Endothelial cell of umbilical vein (primary cell): ENCODE data around the gene C10orf67. TPM values are rescaled to one million over a fixed set of nuclear protein-coding genes. Genes with fewer than 3 reads are reported as not detected.

Source experiments
- BruUV-seq: library from RNA; stranded (reverse); fragments of 400-500 nt; replicated peaks from 2 replicates; lab custom pipeline; 2021; lab: Mats Ljungman, UMichigan
- CTCF ChIA-PET: fragments of 300-600, 350-600 bp; sonication (Branson Sonifier 250); formaldehyde crosslinking; loops from one replicate; lab custom pipeline; 2021; ENCODE audit warnings: antibody characterized with exemption, inconsistent platforms; lab: Charles Lee
- POLR2A ChIA-PET: fragments of 300-600, 350-600 bp; sonication (Branson Sonifier 250); formaldehyde crosslinking; loops from one replicate; lab custom pipeline; 2021; ENCODE audit warnings: antibody characterized with exemption, inconsistent platforms; lab: Charles Lee
- DNase-seq: peaks from one replicate; pipeline ENCODE4 v3.0.0-alpha.2; 2011; ENCODE audit warnings: low read depth, low spot score
- FAIRE-seq: peaks from 2 replicates; lab custom pipeline; 2011; peaks lifted over from hg19 to GRCh38; lab: Jason Lieb, UNC
- H2AFZ ChIP-seq: 2 replicates; pipeline ENCODE4 v1.6.0; 2012; ENCODE audit warnings: low read depth, low read length, control low read depth, inconsistent platforms
- H3K27ac ChIP-seq: 2 replicates; pipeline ENCODE4 v1.5.1; 2011; ENCODE audit warnings: low read depth, mild to moderate bottlenecking, control low read depth, low read length, moderate library complexity; ENCODE audit not compliant: insufficient read depth
- H3K27me3 ChIP-seq, 2 experiments: 2 replicates each; pipeline versions ENCODE4 v1.6.0 to v1.6.1; 2011; ENCODE audit warnings: low read length in 2 of 2, mixed read lengths in 1 of 2; ENCODE audit not compliant: control insufficient read depth in 2 of 2, insufficient read depth in 2 of 2
- H3K36me3 ChIP-seq, 2 experiments: 2 replicates in 1 of 2; 3 replicates in 1 of 2; pipeline ENCODE4 v1.5.1; 2011; ENCODE audit warnings: low read length in 2 of 2, mild to moderate bottlenecking in 1 of 2, moderate library complexity in 1 of 2; ENCODE audit not compliant: control insufficient read depth in 2 of 2, insufficient read depth in 2 of 2; ENCODE audit errors: extremely low read depth in 1 of 2
- H3K4me1 ChIP-seq: 3 replicates; pipeline ENCODE4 v1.5.1; 2011; ENCODE audit warnings: mild to moderate bottlenecking, low read length; ENCODE audit not compliant: control insufficient read depth, insufficient read depth; ENCODE audit errors: extremely low read depth
- H3K4me2 ChIP-seq: 2 replicates; pipeline ENCODE4 v1.6.1; 2011; ENCODE audit warnings: low read length, control low read depth, mixed read lengths; ENCODE audit not compliant: insufficient read depth
- H3K4me3 ChIP-seq, 3 experiments: fragments of 200-600 bp in 1 of 3; sonication (generic), shearing (Covaris generic) in 1 of 3; replicated peaks in 1 of 3; 2 replicates each; pipeline ENCODE4 v1.5.1; 2011 to 2016; ENCODE audit warnings: control low read depth in 3 of 3, low read length in 3 of 3, mild to moderate bottlenecking in 2 of 3, inconsistent platforms in 1 of 3, low read depth in 1 of 3, moderate library complexity in 1 of 3; ENCODE audit not compliant: insufficient read depth in 1 of 3
- H3K79me2 ChIP-seq: 2 replicates; pipeline ENCODE4 v1.6.0; 2012; ENCODE audit warnings: low read length, inconsistent platforms; ENCODE audit not compliant: control insufficient read depth, insufficient read depth
- H3K9ac ChIP-seq: replicated peaks from 2 replicates; pipeline ENCODE3; 2011; ENCODE audit warnings: low read length, control low read depth; ENCODE audit not compliant: insufficient read depth; ENCODE audit errors: extremely low read depth
- H3K9me1 ChIP-seq: replicated peaks from 3 replicates; pipeline ENCODE4 v1.6.0; 2011; ENCODE audit warnings: mild to moderate bottlenecking, low read length; ENCODE audit not compliant: control insufficient read depth, insufficient read depth; ENCODE audit errors: extremely low read depth
- H3K9me3 ChIP-seq: replicated peaks from 2 replicates; pipeline ENCODE4 v1.5.1; 2012; ENCODE audit warnings: low read length, inconsistent platforms; ENCODE audit not compliant: control insufficient read depth, insufficient read depth
- H4K20me1 ChIP-seq: replicated peaks from 2 replicates; pipeline ENCODE3; 2011; ENCODE audit warnings: mild to moderate bottlenecking, low read length; ENCODE audit not compliant: control insufficient read depth, insufficient read depth; ENCODE audit errors: extremely low read depth
- EZH2 ChIP-seq: IDR thresholded peaks from 2 replicates; pipeline ENCODE4 v1.6.1; 2012; ENCODE audit warnings: borderline replicate concordance, low read depth, mild to moderate bottlenecking, moderate library complexity, low read length, inconsistent platforms; ENCODE audit not compliant: severe bottlenecking
- FOS ChIP-seq: IDR thresholded peaks from 2 replicates; pipeline ENCODE4 v1.6.1; 2011; ENCODE audit warnings: mild to moderate bottlenecking, low read length, moderate library complexity, borderline replicate concordance; ENCODE audit not compliant: insufficient read depth
- JUN ChIP-seq: IDR thresholded peaks from 2 replicates; pipeline ENCODE4 v1.6.1; 2011; ENCODE audit warnings: borderline replicate concordance, low read depth; ENCODE audit not compliant: insufficient read length, insufficient read depth
- MYC ChIP-seq: IDR thresholded peaks from one replicate; pipeline ENCODE4 v1.6.1; 2011; ENCODE audit warnings: mild to moderate bottlenecking, low read depth, low read length
- dilution Hi-C: fragments of 300-500 bp; cut with MboI; formaldehyde crosslinking; loops from one replicate; pipeline ENCODE4 v1.15.0; 2019; ENCODE audit warnings: low sequenced_read_pairs; ENCODE audit not compliant: extremely low pct_ligation_motif_present
- intact Hi-C: fragments of 100-400 bp; cut with micrococcal nuclease; formaldehyde crosslinking; loops from one replicate; pipeline ENCODE4 v1.10.0; 2022
- polyA plus RNA-seq, 4 experiments: library from polyadenylated mRNA; depleted of rRNA in 3 of 4; stranded (reverse) in 3 of 4; unstranded in 1 of 4; fragments of >200 nt; gene quantifications; 2 replicates each; pipeline versions ENCODE4 v1.2.1 to v1.2.3, GENCODE V29; 2011 to 2012; ENCODE audit warnings: missing spikeins in 1 of 4
- total RNA-seq: library from RNA; stranded (reverse); gene quantifications from 2 replicates; pipeline ENCODE4 v1.2.3, GENCODE V29; 2021
- TF ChIP-seq, protein P1 (sequence below): IDR thresholded peaks from 2 replicates; pipeline ENCODE4 v1.6.1; 2011; ENCODE audit not compliant: insufficient read depth, insufficient read length
- TF ChIP-seq, protein P2 (sequence below), 2 donors: IDR thresholded peaks; 1 replicate in 1 of 2; 2 replicates in 1 of 2; pipeline ENCODE4 v1.5.1; 2011; ENCODE audit warnings: low read length in 2 of 2, mild to moderate bottlenecking in 2 of 2, moderate library complexity in 2 of 2, control low read depth in 1 of 2, inconsistent platforms in 1 of 2, low read depth in 1 of 2; ENCODE audit not compliant: insufficient read depth in 1 of 2; ENCODE audit errors: extremely low read depth in 1 of 2

C10orf67 gene
- total and polyA plus RNA-seq, 2 donors (not counting 3 experiments of a cell fraction or from before 2014, with no cell fraction given): not detected

DNA sequence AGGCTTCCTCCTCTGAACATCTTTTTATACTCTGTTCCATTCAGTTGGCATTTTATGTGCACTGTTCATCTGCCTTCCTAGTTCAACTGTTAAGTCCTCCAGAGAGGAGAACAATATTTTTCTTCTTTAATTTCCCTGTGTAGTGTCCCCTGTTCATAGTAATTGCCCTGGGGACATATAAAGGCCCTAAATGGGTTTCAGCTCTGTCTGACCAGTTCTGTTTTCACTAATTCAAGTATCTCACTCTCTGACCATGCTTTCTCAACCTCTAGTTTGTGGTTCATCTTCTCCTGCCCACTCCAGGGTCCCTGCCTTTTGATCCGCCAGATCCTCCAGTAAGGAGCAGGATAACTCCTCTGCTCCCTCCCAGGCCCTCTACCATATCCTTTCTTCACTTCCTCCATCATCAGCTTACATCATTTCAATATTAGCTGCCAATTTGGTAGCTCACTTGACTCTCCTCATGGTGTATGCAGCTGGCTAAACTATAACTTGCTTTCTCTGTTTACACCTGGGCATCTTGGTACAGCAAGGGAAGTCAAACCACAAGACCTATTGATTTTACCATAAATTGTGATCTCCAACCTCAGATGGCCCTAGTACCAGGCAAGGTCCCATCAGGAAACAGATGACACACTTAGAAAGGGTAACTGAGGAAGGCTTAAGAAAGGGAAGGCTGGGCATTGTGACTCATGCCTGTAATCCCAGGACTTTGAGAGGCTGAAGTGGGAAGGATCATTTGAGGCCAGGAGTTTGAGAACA, 17.7 kb upstream of the C10orf67 start:
- Histone ChIP-seq H3K27ac (no peak overlapping the region), H2AFZ (no peak overlapping the region), H3K36me3 (no peaks in the 10 kb centered on the region), H3K9me3 (no peaks in the 10 kb centered on the region), H4K20me1 (no peaks in the 10 kb centered on the region), H3K27me3 (no peaks in the 10 kb centered on the region), H3K4me2 (no peak overlapping the region), H3K4me3 (no peak overlapping the region), H3K9me1 (no peaks in the 10 kb centered on the region), H3K4me1 (no peaks in the 10 kb centered on the region), H3K9ac (no peak overlapping the region), H3K79me2 (no peaks in the 10 kb centered on the region)
- TF ChIP-seq JUN (no peak), MYC (no peak), EZH2 (no peak), FOS (no peak)
- TF ChIP-seq, protein P1, sequence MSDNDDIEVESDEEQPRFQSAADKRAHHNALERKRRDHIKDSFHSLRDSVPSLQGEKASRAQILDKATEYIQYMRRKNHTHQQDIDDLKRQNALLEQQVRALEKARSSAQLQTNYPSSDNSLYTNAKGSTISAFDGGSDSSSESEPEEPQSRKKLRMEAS: no peak
- TF ChIP-seq, protein P2, sequence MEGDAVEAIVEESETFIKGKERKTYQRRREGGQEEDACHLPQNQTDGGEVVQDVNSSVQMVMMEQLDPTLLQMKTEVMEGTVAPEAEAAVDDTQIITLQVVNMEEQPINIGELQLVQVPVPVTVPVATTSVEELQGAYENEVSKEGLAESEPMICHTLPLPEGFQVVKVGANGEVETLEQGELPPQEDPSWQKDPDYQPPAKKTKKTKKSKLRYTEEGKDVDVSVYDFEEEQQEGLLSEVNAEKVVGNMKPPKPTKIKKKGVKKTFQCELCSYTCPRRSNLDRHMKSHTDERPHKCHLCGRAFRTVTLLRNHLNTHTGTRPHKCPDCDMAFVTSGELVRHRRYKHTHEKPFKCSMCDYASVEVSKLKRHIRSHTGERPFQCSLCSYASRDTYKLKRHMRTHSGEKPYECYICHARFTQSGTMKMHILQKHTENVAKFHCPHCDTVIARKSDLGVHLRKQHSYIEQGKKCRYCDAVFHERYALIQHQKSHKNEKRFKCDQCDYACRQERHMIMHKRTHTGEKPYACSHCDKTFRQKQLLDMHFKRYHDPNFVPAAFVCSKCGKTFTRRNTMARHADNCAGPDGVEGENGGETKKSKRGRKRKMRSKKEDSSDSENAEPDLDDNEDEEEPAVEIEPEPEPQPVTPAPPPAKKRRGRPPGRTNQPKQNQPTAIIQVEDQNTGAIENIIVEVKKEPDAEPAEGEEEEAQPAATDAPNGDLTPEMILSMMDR (IDR thresholded peaks at IDR 0.05; ENCODE audit: extremely low read depth in 1 of 2, insufficient read depth in 1 of 2, low read depth in 1 of 2, low read length in 2 of 2): no peak
- intact Hi-C loops: no loop called here
- ChIA-PET CTCF (no interaction called here), POLR2A (no interaction called here)
- BruUV-seq: no TSS peak
- DNase-seq (no peak), FAIRE-seq (no peak)
- dilution Hi-C loops: no loop called here
